HepG2 (cell line): Measurements from ENCODE around the gene MUTYH. TPM values are rescaled to one million over a fixed set of nuclear protein-coding genes. Genes with fewer than 3 reads are reported as not detected.

Experiments
- ASH2L ChIP-seq: fragments of 300-600, 200-600 bp; sonication (generic); IDR thresholded peaks from 2 replicates; pipeline ENCODE4 v1.7.0; 2017; ENCODE audit warnings: low read depth, mild to moderate bottlenecking, moderate library complexity, mixed read lengths, low read length; ENCODE audit not compliant: insufficient read length
- BRCA1 ChIP-seq: sonication (generic); formaldehyde crosslinking; IDR thresholded peaks from 2 replicates; pipeline ENCODE4 v1.4.0; 2020; ENCODE audit warnings: missing genetic modification reagents
- FLYWCH1 ChIP-seq: sonication (generic); formaldehyde crosslinking; IDR thresholded peaks from 2 replicates; pipeline ENCODE4 v1.8.1; 2023; ENCODE audit warnings: mild to moderate bottlenecking, missing genetic modification reagents
- FOXJ3 ChIP-seq: sonication (generic); formaldehyde crosslinking; IDR thresholded peaks from 2 replicates; pipeline ENCODE4 v1.4.0; 2020; ENCODE audit warnings: missing genetic modification reagents, mild to moderate bottlenecking, borderline replicate concordance
- HDAC1 ChIP-seq: sonication (generic); formaldehyde crosslinking; IDR thresholded peaks from 2 replicates; pipeline ENCODE4 v1.5.1; 2020; ENCODE audit warnings: mild to moderate bottlenecking, missing genetic modification reagents
- HNF4A ChIP-seq: sonication (generic); formaldehyde crosslinking; IDR thresholded peaks from 2 replicates; pipeline ENCODE4 v1.4.0; 2020; ENCODE audit warnings: missing genetic modification reagents
- KLF12 ChIP-seq: sonication (generic); formaldehyde crosslinking; IDR thresholded peaks from 2 replicates; pipeline ENCODE4 v1.4.0; 2020; ENCODE audit warnings: missing genetic modification reagents, borderline replicate concordance
- LCORL ChIP-seq, 2 experiments: fragments of 450-650 bp in 1 of 2; sonication (generic) in 1 of 2; formaldehyde crosslinking in 1 of 2; IDR thresholded peaks; 2 replicates each; pipeline versions ENCODE4 v1.5.0 to v1.6.1; 2017 to 2020; ENCODE audit warnings: antibody characterized with exemption in 1 of 2, missing genetic modification reagents in 1 of 2
- MBD4 ChIP-seq: IDR thresholded peaks from 2 replicates; pipeline ENCODE4 v1.6.1; 2012; ENCODE audit warnings: low read length, inconsistent platforms, borderline replicate concordance
- NFATC3 ChIP-seq: sonication (generic); formaldehyde crosslinking; IDR thresholded peaks from 2 replicates; pipeline ENCODE4 v1.5.1; 2020; ENCODE audit warnings: mild to moderate bottlenecking, missing genetic modification reagents
- NFE2L2 ChIP-seq: fragments of 150-350 bp; IDR thresholded peaks from 2 replicates; pipeline ENCODE4 v1.6.1; 2014; ENCODE audit warnings: low read length
- PCBP1 ChIP-seq: fragments of 200-400 bp; formaldehyde crosslinking; IDR thresholded peaks from 2 replicates; pipeline ENCODE4 v1.6.1; 2017; ENCODE audit warnings: mild to moderate bottlenecking, low read depth, low read length, borderline replicate concordance
- SMAD1 ChIP-seq: sonication (generic); formaldehyde crosslinking; IDR thresholded peaks from 2 replicates; pipeline ENCODE4 v1.4.0; 2020; ENCODE audit warnings: missing genetic modification reagents, low read depth, mild to moderate bottlenecking, borderline replicate concordance
- SMYD3 ChIP-seq: sonication (generic); formaldehyde crosslinking; IDR thresholded peaks from 2 replicates; pipeline ENCODE4 v1.8.1; 2023; ENCODE audit warnings: mild to moderate bottlenecking, missing genetic modification reagents
- SP5 ChIP-seq: IDR thresholded peaks from 2 replicates; pipeline ENCODE4 v1.6.1; 2016; ENCODE audit warnings: low read depth, borderline replicate concordance
- SSRP1 ChIP-seq: IDR thresholded peaks from 2 replicates; pipeline ENCODE4 v1.6.1; 2016; ENCODE audit warnings: control low read depth
- TOPORS ChIP-seq: sonication (generic); formaldehyde crosslinking; IDR thresholded peaks from 2 replicates; pipeline ENCODE4 v1.8.0; 2023; ENCODE audit warnings: mild to moderate bottlenecking, missing genetic modification reagents
- U2AF2 ChIP-seq: fragments of 200-400 bp; formaldehyde crosslinking; IDR thresholded peaks from 2 replicates; pipeline ENCODE4 v1.6.1; 2017; ENCODE audit warnings: low read depth, mild to moderate bottlenecking, low read length
- ZFP82 ChIP-seq: sonication (generic); formaldehyde crosslinking; IDR thresholded peaks from 2 replicates; pipeline ENCODE4 v1.5.1; 2020; ENCODE audit warnings: mild to moderate bottlenecking, missing genetic modification reagents, borderline replicate concordance
- ZNF30 ChIP-seq: sonication (generic); formaldehyde crosslinking; IDR thresholded peaks from 2 replicates; pipeline ENCODE4 v1.5.0; 2020; ENCODE audit warnings: mild to moderate bottlenecking, missing genetic modification reagents
- ZNF34 ChIP-seq: sonication (generic); formaldehyde crosslinking; IDR thresholded peaks from 2 replicates; pipeline ENCODE4 v1.4.0; 2020; ENCODE audit warnings: mild to moderate bottlenecking, missing genetic modification reagents, borderline replicate concordance
- ZNF484 ChIP-seq: sonication (generic); formaldehyde crosslinking; IDR thresholded peaks from 2 replicates; pipeline ENCODE4 v1.5.1; 2020; ENCODE audit warnings: mild to moderate bottlenecking, low read depth, missing genetic modification reagents, borderline replicate concordance
- ZNF720 ChIP-seq: sonication (generic); formaldehyde crosslinking; IDR thresholded peaks from 2 replicates; pipeline ENCODE4 v1.4.0; 2020; ENCODE audit warnings: missing genetic modification reagents
- ZSCAN31 ChIP-seq: sonication (generic); formaldehyde crosslinking; IDR thresholded peaks from 2 replicates; pipeline ENCODE4 v1.5.0; 2020; ENCODE audit warnings: low read depth, mild to moderate bottlenecking, missing genetic modification reagents
- polyA plus RNA-seq, 8 experiments: library from polyadenylated mRNA; depleted of rRNA in 3 of 8; stranded (reverse) in 7 of 8; unstranded in 1 of 8; fragments of >200 nt; fragmentation: Illumina TruSeq in 4 of 8; extraction: Trizol in 4 of 8; gene quantifications; 2 replicates each; pipeline versions ENCODE4 v1.2.1 to v1.2.3, GENCODE V29; 2011 to 2016; ENCODE audit warnings: low read depth in 4 of 8, missing spikeins in 1 of 8, mixed read lengths in 1 of 8; ENCODE audit not compliant: insufficient read depth in 1 of 8
- total RNA-seq, 5 experiments: library from RNA; depleted of rRNA; stranded (reverse); fragments of >200 nt; fragmentation: Illumina TruSeq; extraction: Trizol; gene quantifications; 2 replicates each; pipeline ENCODE4 v1.2.3, GENCODE V29; 2016; ENCODE audit warnings: low read depth in 1 of 5
- TF ChIP-seq, protein P1 (sequence below): IDR thresholded peaks from 2 replicates; pipeline ENCODE4 v1.6.1; 2016; ENCODE audit warnings: mild to moderate bottlenecking, missing biosample characterization, missing genetic modification reagents
- TF ChIP-seq, protein P2 (sequence below): sonication (generic); formaldehyde crosslinking; IDR thresholded peaks from 2 replicates; pipeline ENCODE4 v1.5.0; 2020; ENCODE audit warnings: mild to moderate bottlenecking, missing genetic modification reagents

MUTYH gene
- total and polyA plus RNA-seq, 2 of the 13 experiments (the other 11 are each of a cell fraction or from before 2014, with no cell fraction given), result 16.3 to 17.1 TPM

DNA sequence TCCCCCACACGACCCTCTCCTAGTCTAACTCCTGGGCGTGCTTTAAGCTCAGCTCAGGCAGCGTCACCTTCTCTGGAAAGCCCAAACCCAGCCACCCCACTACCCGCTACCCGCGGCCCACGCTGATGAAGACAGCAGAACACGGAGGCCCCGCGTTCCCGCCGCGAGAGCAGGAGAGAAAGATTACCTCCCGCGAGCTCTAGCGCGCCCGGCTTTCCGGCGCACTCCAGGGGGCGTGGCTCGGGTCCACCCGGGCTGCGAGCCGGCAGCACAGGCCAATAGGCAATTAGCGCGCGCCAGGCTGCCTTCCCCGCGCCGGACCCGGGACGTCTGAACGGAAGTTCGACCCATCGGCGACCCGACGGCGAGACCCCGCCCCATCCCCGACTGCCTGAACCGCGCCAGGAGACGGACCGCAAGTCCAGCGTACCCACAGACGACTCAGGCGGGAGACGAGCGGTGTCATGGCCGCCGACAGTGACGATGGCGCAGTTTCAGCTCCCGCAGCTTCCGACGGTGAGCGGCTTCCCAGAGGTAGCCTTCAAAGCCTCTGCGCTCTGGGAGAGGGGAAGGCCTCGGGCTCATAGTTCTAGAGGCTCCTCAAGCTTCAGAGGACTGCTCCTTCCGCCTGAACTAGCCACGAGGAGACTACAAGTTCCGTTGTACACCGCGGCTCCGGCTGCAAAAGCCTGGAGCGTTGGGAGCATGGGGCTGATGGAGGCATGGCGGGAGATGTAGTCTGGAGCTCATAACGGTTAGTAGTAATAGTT, at the start of gene MUTYH, which contains the start of gene TOE1 (continued):
- TF ChIP-seq ZNF720 (no peak), FLYWCH1 (CRISPR knock-in tag) (no peak), ZNF34 (CRISPR knock-in tag) (0 out of 2 replicates have a peak, but pooled peaks have one; percentile 24), HNF4A (CRISPR knock-in tag) (peak; percentile 54; the same call in 1 of the 2 replicates), LCORL (IDR thresholded peaks at IDR 0.05) (no peak), LCORL (CRISPR knock-in tag; IDR thresholded peaks at IDR 0.05) (peak; percentile 81), SP5 (CRISPR knock-in tag) (peak; percentile 25; the same call in 1 of the 2 replicates), ZNF30 (peak; percentile 80; the same call in 1 of the 2 replicates), NFE2L2 (no peak), ZNF484 (no peak), BRCA1 (CRISPR knock-in tag) (no peak), ZFP82 (CRISPR knock-in tag) (peak; percentile 54; the same call in 1 of the 2 replicates), U2AF2 (no peak), SSRP1 (CRISPR knock-in tag) (no peak), ZSCAN31 (CRISPR knock-in tag) (peak; percentile 95), SMYD3 (no peak), SMAD1 (CRISPR knock-in tag) (peak; percentile 74; the same call in 1 of the 2 replicates), TOPORS (peak; percentile 77; the same call in 1 of the 2 replicates), NFATC3 (no peak), ASH2L (peak; percentile 82), PCBP1 (0 out of 2 replicates have a peak, but pooled peaks have one; percentile 47), MBD4 (no peak), FOXJ3 (CRISPR knock-in tag) (no peak), HDAC1 (CRISPR knock-in tag) (peak; percentile 95), KLF12 (CRISPR knock-in tag) (0 out of 2 replicates have a peak, but pooled peaks have one; percentile 48)
- TF ChIP-seq, protein P1, sequence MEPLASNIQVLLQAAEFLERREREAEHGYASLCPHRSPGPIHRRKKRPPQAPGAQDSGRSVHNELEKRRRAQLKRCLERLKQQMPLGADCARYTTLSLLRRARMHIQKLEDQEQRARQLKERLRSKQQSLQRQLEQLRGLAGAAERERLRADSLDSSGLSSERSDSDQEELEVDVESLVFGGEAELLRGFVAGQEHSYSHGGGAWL (CRISPR knock-in tag), result no peak
- TF ChIP-seq, protein P2, sequence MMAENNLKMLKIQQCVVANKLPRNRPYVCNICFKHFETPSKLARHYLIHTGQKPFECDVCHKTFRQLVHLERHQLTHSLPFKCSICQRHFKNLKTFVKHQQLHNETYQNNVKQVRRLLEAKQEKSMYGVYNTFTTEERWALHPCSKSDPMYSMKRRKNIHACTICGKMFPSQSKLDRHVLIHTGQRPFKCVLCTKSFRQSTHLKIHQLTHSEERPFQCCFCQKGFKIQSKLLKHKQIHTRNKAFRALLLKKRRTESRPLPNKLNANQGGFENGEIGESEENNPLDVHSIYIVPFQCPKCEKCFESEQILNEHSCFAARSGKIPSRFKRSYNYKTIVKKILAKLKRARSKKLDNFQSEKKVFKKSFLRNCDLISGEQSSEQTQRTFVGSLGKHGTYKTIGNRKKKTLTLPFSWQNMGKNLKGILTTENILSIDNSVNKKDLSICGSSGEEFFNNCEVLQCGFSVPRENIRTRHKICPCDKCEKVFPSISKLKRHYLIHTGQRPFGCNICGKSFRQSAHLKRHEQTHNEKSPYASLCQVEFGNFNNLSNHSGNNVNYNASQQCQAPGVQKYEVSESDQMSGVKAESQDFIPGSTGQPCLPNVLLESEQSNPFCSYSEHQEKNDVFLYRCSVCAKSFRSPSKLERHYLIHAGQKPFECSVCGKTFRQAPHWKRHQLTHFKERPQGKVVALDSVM (CRISPR knock-in tag), result no peak
